ENCODE data around the gene ACACB.
A peak's percentile ranks its signal among the peaks of the same experiment; 100 is the strongest.

Gene ACACB

DNA sequence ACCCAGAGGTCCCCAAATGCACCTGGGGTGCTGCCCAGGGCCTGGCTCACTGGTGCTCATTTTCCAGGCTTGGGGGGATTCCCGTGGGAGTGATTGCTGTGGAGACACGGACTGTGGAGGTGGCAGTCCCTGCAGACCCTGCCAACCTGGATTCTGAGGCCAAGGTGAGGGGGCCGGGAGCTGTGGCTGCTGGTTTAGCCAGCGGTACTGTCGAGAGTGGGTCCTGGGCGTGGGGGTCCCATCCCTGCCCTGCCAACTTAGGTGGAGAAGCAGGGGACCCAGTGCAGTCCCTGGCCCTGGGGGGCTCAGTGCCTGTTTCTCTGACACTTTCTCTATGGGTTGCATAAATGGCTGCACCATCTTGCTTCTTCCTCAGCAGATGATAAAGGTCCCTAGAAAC lies 141.8 kb downstream of the ACACB start:
- no peak for DNase-seq (ENCODE audit: low read depth)

DNA sequence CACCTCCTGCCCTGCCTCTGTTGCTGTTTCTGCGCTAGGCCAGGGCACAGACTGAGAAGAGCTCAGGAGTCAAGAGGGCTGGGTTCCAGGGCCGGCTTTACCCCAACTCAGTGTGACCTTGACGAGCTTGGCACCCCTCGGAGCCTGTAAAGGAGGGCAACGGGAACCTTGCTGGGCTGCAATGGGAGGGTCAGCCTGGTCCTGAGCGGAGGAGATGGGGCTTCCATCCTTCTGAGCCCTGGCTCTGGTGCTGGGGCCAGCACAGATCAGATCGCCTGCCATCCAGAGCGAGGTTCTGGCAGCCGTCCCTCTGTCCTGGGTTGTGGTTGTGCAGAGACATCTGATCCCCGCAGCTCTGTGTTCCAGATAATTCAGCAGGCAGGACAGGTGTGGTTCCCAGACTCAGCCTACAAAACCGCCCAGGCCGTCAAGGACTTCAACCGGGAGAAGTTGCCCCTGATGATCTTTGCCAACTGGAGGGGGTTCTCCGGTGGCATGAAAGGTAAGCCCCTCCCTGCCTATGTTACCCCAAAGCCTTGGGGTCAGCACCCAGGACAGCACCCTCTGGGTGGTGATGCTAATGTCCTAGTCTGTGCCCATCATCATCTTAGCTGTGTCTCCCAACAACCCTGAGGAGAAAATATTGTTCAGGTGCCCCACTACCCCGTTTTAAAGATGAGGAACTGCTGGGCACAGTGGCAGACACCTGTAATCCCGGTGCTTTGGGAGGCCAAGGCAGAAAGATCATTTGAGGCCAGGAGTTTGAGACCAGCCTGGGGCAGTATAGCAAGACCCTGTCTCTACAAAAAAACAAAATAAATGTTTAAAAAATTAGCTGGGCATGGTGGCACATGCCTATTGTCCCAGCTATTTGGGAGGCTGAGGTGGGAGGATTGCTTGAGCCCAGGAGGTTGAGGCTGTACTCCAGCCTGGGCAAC lies 142.5 kb downstream of the ACACB start:
- DNase-seq (ENCODE audit: low read depth) = no peak

DNA sequence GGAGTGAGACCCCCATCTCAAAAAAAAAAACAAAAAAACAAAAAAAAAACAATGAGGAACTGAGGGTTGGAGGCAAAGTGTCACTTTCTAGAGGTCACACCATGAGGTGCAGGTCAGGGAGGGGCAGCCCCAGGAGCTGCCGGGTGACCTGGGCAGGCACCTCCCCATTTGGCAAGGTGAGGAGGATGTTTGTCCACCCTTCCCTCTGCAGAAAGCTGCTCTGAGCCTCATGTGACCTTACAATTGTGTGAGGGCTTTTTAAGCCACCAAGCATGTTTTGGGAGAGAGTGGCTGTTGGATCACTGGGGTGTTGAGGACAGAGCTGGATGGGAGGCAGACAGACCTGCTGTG lies 143.1 kb downstream of the ACACB start:
- DNase-seq (ENCODE audit: low read depth) = no peak

DNA sequence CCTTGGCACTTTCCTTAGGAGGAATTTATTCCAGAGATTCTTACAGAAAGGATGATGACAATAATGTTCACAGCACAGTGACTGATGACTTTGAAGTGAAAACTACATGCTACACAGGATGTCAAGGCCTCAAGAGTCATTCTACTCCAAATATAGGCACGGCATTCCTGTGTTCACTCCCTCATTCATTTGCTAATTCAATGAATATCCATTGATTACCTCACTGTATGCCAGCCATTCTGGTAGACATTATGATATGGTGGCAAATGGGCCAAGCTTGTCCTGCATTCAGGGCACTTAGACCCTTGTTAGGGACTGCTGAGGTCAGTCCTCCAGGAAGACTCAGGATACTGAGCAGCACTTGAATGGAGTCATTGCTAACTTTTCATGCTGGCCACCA lies 144.7 kb downstream of the ACACB start:
- no peak for DNase-seq (ENCODE audit: low read depth)

DNA sequence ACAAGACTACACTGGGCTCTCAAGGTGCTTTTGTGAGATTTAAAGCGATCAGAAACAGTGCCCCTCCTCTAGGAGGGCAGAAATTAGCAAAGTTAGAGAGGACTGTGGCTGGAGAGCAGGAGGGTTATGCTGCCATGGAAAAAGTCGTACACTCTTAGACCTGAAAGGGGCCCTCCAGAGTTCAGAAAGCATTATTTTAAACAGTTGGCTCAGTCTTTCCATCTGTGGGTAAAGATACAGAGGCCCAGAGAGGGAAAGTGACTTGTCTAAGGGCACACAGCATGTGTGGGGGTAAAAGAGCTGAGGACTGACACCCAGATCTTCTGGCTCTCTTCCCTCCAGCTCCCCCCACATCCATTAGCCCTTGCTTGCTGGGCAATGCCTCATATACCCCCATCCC lies 145.6 kb downstream of the ACACB start:
- no peak for DNase-seq (ENCODE audit: low read depth)

DNA sequence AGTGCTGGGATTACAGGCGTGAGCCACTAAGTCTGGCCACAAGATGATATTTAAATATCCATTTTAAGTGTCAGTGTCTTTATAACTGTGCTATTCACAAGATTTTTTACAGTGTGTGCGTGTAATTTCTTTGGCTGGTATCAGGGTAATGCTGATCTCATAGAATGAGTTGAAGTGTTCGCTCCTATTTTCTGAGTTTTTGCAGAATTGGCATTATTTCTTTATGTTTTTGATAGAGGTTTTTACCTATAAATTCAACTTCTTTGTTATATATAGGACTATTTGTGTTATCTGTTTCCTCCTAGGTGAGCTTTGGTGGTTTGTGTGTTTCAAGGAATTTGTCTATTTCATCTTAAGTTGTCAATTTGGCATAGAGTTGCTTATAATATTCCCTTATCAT lies 147.1 kb downstream of the ACACB start:
- DNase-seq (ENCODE audit: low read depth) = no peak

DNA sequence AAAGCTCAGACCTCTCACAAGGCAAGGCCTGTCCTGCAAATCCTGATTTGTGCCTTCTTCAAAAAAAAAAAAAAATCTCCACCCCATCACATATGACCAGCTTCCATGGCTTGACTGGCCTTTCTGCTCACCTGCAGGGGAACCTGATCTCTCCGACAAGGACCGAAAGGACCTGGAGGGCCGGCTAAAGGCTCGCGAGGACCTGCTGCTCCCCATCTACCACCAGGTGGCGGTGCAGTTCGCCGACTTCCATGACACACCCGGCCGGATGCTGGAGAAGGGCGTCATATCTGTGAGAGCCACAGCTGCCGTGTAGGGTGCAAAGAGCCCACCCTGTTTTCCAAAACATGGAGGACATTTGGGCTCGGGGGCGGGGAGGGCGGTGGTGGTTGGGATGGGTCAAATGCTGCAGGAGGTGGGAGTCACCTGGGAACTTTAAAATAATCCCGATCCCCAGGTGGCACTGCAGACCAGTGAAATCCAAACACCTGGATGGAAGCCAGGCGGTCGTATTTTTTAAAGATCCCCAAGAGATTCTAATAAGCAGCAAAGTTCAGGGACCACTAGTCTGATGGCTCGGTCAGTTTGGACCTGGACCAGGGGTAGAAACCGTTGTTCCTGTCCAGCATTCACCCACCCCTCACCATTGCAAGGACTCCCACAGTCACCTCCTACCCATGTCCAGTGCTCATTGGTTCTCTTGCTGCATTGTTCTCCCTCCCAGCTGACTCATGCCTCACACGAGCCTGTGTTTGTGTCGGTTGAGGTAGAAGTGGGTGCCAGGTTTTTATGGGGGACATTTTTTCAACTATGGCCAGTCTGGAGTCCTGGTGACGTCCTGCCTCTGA lies 147.9 kb downstream of the ACACB start:
- DNase-seq (ENCODE audit: low read depth) = no peak

DNA sequence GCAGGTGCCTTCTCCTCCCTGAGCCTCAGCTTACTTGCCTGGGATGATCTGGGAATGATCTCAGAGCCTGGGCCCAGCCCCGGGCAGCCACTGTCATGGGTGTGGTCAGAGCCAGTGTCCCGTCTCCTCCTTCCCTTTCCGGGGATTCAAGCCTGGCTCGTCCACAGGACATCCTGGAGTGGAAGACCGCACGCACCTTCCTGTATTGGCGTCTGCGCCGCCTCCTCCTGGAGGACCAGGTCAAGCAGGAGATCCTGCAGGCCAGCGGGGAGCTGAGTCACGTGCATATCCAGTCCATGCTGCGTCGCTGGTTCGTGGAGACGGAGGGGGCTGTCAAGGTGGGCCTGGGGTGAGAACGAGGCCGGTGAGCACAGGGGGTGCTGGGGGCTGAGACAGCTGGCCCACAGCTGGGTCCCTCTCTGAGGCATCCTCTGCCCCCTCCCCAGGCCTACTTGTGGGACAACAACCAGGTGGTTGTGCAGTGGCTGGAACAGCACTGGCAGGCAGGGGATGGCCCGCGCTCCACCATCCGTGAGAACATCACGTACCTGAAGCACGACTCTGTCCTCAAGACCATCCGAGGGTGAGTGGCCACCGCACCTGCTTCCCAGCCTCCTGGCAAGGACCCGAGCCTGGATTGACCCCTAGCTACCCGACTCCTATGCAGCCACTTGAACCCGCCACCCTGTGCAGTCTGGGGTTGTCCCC lies 148.7 kb downstream of the ACACB start:
- no peak for DNase-seq (ENCODE audit: low read depth)

DNA sequence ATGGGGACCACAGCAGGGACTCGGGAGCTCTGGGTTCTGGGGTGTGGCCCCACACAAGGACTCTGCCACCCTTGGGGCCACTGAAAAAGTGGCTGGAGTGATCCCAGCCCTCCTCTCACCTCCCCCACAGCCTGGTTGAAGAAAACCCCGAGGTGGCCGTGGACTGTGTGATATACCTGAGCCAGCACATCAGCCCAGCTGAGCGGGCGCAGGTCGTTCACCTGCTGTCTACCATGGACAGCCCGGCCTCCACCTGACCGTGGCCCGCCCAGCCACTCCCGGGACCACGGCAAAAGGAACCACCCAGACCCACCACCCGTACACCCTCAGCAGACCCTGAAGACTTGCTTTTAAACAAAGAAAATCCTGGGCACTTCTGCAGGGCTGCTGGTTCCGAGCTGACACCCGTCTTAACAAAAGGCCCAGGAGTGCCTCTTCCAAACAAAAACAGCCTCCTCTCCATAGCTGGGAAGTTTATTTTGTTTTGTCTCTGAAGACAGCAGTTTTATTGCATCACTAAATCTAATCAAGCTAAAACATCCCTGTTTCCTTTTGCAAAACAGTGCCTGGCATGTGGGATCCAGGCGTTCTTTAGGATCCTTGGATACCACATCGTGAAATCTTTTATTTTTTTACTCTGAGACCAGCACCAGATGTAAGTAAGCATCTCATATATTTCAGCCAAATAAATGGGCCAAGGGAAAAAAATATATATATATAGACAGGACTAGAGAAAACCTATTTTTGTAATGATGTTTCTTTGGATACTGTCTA lies 149.9 kb downstream of the ACACB start:
- peak; percentile 8 for DNase-seq (ENCODE audit: low read depth)

DNA sequence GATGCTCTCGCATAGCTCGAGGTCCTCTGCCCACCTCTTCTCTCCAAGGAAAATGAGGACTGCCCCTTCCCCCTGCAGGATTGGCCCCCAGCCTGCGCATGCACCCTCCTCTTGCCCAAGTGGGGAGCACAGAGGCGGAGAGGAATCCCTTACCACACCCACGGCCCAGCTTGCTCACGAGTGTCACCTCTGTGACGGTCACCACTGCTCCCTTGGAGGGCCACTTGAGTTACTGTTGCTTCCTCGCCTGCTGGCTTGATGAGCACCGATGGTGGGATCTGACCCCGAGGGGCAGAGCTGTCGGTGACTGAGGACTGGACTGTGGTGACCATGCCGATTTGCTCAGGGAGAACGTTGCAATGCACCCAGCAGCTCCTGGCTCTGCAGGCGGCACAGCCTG lies 151.0 kb downstream of the ACACB start:
- DNase-seq (ENCODE audit: low read depth) = no peak

DNA sequence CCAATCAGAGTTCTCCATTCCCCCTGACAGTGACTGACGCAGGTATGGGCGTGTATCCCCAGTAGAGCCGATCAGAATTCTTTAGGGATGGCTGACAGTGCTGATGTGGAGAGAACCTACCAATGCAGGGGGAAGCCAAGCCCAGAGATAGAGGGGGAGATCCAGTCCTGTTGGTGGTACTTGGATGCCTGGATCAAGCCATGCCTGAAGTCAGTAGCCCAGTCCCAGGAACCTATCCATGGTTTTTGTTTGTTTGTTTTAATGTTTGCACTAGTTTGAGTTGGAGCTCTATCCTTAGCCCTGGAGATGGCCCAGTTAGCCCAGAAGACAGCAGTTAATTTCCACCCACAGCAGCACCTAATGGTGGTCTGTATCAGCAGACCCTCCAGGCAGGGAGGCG lies 152.5 kb downstream of the ACACB start:
- DNase-seq (ENCODE audit: low read depth) = no peak

DNA sequence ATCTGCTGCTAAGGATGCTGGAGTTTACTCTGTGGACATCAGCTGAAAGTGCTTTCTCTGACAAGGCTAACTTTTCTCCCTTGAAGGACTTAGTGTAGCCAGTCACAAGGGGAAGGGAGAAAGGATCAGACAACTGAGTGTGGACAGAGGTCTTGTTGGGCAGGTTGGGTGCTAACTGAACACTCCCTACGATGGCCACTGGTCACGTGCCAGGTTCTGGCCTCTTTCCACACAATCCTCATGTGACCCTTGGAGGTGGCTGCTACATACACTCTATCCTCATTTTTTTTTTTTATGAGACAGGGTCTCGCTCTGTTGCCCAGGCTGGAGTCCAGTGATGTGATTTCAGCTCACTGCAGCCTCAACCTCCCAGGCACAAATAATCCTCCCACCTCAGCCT lies 153.0 kb downstream of the ACACB start:
- no peak for DNase-seq (ENCODE audit: low read depth)

DNA sequence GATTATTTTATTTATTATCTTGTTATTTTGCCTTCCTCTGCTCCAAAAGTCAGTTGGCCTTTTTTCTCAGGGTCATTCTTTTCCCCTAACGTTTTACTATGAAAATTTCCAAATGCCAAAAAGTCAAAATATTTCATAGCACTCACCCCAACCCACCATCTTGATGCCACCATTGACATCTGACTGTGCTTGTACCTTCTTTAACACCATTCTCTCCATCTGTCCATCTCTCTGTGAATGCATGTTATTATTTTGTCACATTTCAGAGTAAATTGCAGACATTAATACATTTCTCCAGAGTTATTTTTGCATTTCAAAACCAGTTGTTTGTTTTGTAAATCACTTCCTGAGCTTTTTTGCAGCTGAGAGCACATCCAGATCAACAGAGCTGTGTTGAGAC lies 154.1 kb downstream of the ACACB start:
- no peak for DNase-seq (ENCODE audit: low read depth)

DNA sequence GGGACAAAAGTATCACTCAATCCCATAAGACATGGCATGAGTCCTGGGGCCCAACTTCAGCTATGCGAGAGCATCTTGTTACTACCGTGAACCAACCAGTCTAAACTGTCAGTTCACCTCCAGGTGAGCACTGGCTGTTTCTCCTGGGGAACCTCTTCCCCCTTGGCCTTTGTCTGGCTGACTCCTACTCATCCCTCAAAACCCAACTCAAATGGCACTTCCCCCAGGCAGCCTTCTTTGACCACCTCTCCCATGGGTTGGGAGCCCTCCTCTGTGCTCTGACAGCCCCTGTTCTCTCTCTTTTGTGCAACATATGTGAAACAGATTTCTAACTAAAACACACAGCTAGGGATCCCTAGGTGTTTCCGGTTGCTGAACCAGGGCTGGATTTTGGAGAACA lies 155.0 kb downstream of the ACACB start:
- no peak for DNase-seq (ENCODE audit: low read depth)

DNA sequence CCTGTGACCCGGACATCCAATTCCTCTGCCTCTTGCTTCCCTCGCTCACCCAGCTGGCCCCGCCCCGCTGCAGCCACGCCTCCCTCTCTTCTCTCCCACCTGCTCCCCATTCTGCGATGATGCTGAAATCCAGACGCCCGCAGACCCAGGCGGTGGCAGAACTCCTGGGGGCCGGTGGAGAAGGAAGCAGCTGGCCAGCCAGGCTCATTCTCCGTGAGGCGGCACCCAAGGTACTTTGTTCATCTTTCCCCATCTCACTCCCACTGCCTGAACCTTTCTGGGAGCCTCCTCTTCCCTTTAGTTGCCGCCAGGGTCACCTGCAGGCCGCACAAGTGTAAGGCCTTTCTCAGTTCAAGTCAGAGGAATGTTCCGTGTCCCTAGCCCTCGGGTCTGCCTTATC lies 157.0 kb downstream of the ACACB start:
- DNase-seq (ENCODE audit: low read depth) = no peak

DNA sequence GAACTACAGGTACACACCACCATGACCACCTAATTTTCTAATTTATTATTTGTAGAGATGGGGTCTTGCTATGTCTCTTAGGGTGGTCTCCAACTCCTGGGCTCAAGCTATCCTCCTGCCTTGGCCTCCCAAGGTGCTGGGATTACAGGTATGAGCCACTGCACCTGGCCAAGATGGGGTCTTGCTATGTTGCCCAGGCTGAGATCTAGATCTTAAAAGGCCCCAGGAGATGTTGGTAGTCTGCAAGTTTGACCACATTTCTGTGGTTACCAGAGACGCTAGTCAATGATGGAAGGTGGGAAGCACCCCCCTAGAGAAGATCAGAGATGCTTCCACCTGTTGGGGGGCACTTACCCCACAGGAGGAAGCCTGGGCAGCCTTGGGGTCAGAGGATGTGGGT lies 158.0 kb downstream of the ACACB start:
- no peak for DNase-seq (ENCODE audit: low read depth)

DNA sequence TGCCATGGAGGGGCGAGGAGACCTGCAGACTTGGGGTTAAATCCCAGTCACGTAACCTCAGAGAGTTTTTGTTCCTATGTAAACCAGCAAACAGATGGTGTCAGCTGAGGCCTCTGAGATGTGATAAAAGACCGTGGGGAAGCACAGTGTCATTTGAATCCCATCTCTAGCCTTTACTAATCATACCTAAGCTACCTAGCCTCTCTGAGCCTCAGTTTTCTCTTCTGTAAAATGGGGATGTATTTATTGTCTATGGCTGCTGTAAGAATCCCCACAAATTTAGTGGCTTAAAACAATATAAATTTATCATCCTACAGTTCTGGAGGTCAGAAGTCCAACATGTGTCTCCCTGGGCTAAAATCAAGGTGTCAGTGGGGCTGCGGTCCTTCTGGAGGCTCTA lies 158.8 kb downstream of the ACACB start:
- DNase-seq (ENCODE audit: low read depth) = no peak

DNA sequence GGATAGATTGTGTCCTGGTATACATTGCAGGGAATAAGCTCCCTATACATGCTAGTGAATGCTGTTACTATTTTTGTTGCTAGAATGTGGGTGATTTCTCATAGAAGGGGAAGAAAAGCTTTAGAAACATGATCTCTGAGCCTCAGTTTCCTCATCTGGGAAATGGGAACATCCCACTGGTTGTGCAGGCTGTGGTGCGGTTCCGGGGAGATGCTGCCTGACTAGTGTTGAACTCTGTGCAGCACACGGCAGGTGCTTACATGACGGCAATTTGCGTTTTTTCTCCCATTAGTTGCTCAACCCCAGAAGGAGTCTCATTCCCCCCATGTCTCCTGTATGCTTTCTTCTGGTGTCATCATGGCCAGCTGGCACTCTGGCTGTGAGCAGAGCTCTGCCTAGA lies 159.8 kb downstream of the ACACB start:
- DNase-seq (ENCODE audit: low read depth) = no peak

DNA sequence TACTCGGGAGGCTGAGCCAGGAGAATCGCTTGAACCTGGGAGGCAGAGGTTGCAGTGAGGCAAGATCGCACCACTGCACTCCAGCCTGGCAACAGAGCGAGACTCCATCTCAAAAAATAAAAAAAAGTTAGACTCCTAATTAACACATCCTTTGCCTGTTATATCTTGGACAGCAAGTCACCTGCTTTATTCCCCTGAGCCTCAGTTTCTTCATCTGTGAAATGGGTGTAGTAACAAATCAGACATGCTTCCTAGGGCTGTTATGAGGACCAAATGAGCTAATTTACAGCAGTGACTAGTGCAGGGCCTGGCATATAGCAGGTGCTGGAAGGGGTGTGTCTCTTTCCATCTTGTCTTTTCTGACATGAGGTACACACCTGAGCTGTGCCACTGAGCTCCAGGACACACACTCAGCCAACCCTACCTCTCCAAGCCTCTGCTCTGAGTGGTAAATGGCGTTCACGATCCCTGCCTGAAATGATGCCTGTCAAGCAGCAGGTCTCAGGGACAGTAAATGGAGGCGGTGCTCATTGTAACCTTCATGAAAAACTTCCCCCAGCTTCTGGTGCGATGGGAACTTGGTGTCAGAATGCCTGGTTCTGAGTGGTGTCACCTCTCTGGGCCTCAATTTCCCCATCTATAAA lies 161.0 kb downstream of the ACACB start:
- no peak for DNase-seq (ENCODE audit: low read depth)

DNA sequence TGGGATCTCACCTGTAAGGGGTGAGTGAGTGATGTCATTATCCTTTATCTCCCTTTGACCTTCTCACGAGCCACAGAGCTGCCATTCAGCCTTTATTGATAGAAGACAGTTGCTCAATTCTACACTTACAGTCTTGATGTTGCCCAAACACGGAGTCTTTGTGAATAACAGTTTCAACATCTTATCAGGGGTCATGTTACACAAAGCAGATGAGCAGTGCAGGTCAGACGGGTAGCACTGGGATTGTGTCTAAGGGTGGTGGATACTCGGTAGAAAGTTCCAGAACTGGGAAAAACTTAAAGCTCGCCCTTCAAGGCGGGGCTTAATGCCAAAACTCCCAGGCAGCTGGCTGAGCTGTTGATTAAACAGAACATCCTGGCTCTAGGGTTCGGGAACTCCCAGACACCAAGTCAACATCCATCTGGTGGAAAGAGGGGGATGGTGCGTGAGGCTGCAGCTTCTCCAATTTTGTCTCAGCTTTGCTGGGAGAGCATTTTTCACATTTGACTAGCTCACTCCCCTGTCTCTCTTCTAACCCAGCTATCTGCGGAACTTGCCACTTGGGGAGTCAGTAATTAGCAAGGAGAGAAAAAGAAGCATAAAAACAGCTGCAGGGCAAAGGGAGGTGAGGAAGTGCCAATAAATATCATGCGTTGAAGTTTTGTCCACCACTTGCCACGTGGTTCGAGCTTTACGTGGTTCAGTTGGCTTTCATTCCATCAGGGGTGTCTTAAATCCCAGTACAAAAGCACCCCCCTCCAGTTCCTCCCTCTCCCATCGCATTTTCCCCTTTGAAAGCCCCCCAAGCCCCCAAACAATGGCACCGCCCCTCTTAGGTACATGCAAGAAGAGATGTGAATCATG lies 161.7 kb downstream of the ACACB start:
- no peak for DNase-seq (ENCODE audit: low read depth)
